DND-41 (cell line): ENCODE measurements around the gene ZMIZ1.

ENCODE experiments used
- EZH2 ChIP-seq: IDR thresholded peaks from 3 replicates; pipeline ENCODE4 v1.6.1; 2012; ENCODE audit warnings: borderline replicate concordance, low read depth, mild to moderate bottlenecking, moderate library complexity, low read length, inconsistent platforms; ENCODE audit not compliant: severe bottlenecking
- TF ChIP-seq, protein P1 (sequence below): IDR thresholded peaks from 2 replicates; pipeline ENCODE4 v1.5.1; 2012; ENCODE audit warnings: borderline replicate concordance, low read length, moderate library complexity, mild to moderate bottlenecking; ENCODE audit not compliant: poor library complexity, severe bottlenecking; ENCODE audit errors: extremely low read depth

DNA sequence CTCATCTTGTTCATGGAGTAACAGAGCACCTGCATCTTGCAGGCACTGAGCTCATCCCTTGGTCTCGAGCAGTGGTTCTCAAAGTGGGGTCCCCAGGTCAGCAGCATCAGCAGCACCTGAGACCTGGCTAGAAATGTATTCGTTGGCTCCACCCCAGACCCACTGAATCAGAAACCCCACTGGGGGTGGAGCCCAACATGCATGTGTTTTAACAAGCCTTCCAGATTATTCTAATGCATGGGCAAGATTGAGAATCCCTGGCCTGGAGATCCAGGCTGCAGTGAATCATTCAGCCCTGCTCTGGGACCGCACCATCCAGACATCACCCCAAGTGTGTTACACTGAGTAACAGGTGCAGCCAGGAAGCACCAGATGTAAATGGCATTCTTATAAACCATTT, 193.4 kb downstream of the ZMIZ1 start:
- TF ChIP-seq, protein P1, sequence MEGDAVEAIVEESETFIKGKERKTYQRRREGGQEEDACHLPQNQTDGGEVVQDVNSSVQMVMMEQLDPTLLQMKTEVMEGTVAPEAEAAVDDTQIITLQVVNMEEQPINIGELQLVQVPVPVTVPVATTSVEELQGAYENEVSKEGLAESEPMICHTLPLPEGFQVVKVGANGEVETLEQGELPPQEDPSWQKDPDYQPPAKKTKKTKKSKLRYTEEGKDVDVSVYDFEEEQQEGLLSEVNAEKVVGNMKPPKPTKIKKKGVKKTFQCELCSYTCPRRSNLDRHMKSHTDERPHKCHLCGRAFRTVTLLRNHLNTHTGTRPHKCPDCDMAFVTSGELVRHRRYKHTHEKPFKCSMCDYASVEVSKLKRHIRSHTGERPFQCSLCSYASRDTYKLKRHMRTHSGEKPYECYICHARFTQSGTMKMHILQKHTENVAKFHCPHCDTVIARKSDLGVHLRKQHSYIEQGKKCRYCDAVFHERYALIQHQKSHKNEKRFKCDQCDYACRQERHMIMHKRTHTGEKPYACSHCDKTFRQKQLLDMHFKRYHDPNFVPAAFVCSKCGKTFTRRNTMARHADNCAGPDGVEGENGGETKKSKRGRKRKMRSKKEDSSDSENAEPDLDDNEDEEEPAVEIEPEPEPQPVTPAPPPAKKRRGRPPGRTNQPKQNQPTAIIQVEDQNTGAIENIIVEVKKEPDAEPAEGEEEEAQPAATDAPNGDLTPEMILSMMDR: no peak
- no peak for TF ChIP-seq EZH2
